Transverse colon (tissue), 4 donors: ENCODE data around the gene ETFBKMT. TPM values are rescaled to one million over a fixed set of nuclear protein-coding genes. Genes with fewer than 3 reads are reported as not detected.
"Not testable (repeated sequence)": the region's sequence is repeated elsewhere in the genome, so short reads cannot be mapped to it uniquely, and the experiment has no call there.

Experiments
- DNase-seq: peaks from one replicate; pipeline ENCODE4 v3.0.0-alpha.2; 2019
- H3K27ac ChIP-seq, 4 donors: fragments of 200-600 bp; sonication (generic); 2 replicates each; pipeline ENCODE4 v1.5.1; 2016 to 2018; ENCODE audit warnings: inconsistent platforms in 4 of 4
- H3K27me3 ChIP-seq: fragments of 200-600 bp; sonication (generic); 2 replicates; pipeline ENCODE4 v1.5.1; 2017; ENCODE audit warnings: inconsistent platforms
- H3K36me3 ChIP-seq, 4 donors: fragments of 200-600 bp; sonication (generic); 2 replicates each; pipeline ENCODE4 v1.5.1; 2017 to 2019; ENCODE audit warnings: inconsistent platforms in 4 of 4
- H3K4me1 ChIP-seq, 4 donors: fragments of 200-600 bp; sonication (generic); 2 replicates each; pipeline ENCODE4 v1.5.1; 2017 to 2020; ENCODE audit warnings: inconsistent platforms in 4 of 4
- H3K4me3 ChIP-seq, 4 donors: fragments of 200-600 bp; sonication (generic); 1 replicate in 1 of 4; 2 replicates in 3 of 4; pipeline versions ENCODE4 v1.5.1 to v1.6.1; 2017 to 2019; ENCODE audit warnings: inconsistent platforms in 4 of 4
- H3K9me3 ChIP-seq, 2 donors: fragments of 200-600 bp; sonication (generic); 2 replicates each; pipeline ENCODE4 v1.5.1; 2017 to 2019; ENCODE audit warnings: inconsistent platforms in 2 of 2
- EP300 ChIP-seq: sonication (generic); formaldehyde crosslinking; IDR thresholded peaks from one replicate; pipeline ENCODE4 v1.6.1; 2017; ENCODE audit warnings: antibody characterized with exemption, low read depth
- POLR2A ChIP-seq: fragments of 450-650 bp; IDR thresholded peaks from one replicate; pipeline ENCODE4 v1.6.1; 2016; ENCODE audit warnings: antibody characterized with exemption, mild to moderate bottlenecking, moderate library complexity
- POLR2AphosphoS5 ChIP-seq, 3 donors: sonication (generic); formaldehyde crosslinking; IDR thresholded peaks; one replicate each; pipeline ENCODE4 v1.6.1; 2016; ENCODE audit warnings: antibody characterized with exemption in 3 of 3
- WGBS, 2 donors: methylation state at CpG; one replicate each; pipeline ENCODE4 v1.1.5; 2018; ENCODE audit warnings: low coverage in 1 of 2; 5-methylcytosine and 5-hydroxymethylcytosine counted together
- in situ Hi-C, 4 donors: fragments of 200-750 bp; cut with MboI; loops; one replicate each; pipeline versions ENCODE4 v1.15.0 to v1.15.1; 2017; ENCODE audit warnings: low sequenced_read_pairs in 3 of 4, low pct_ligation_motif_present in 1 of 4, low pct_unique_long_range_greater_than_20kb in 1 of 4
- intact Hi-C: fragments of 100-400 bp; cut with DNase I; formaldehyde crosslinking; loops from one replicate; pipeline ENCODE4 v1.15.1; 2023; ENCODE audit warnings: low total_unique reads
- total RNA-seq, 4 donors: library from RNA; depleted of rRNA; stranded (reverse); fragments of >200 nt; gene quantifications; one replicate each; pipeline ENCODE4 v1.1.0, GENCODE V29; 2016
- TF ChIP-seq, protein P1 (sequence below), 5 experiments: fragments of 200-600 bp in 3 of 5; fragments of 450-650 bp in 2 of 5; sonication (generic) in 3 of 5; IDR thresholded peaks; 1 replicate in 2 of 5; 2 replicates in 3 of 5; pipeline ENCODE4 v1.5.1; 2016 to 2017; ENCODE audit warnings: antibody characterized with exemption in 5 of 5, inconsistent platforms in 3 of 5, mild to moderate bottlenecking in 2 of 5, moderate library complexity in 1 of 5

ETFBKMT gene
- total RNA-seq, 4 donors from 2014 or later, result 0.40 to 3.8 (median 3.1) TPM

GRCh38 chr12:31702047-31702446 lies 42.6 kb downstream of the ETFBKMT start:
- H3K4me1 ChIP-seq, result no peaks in the 10 kb centered on the region
- TF ChIP-seq EP300 (no peak), POLR2AphosphoS5 (IDR thresholded peaks at IDR 0.05) (no peak), POLR2A (no peak)
- TF ChIP-seq, protein P1, sequence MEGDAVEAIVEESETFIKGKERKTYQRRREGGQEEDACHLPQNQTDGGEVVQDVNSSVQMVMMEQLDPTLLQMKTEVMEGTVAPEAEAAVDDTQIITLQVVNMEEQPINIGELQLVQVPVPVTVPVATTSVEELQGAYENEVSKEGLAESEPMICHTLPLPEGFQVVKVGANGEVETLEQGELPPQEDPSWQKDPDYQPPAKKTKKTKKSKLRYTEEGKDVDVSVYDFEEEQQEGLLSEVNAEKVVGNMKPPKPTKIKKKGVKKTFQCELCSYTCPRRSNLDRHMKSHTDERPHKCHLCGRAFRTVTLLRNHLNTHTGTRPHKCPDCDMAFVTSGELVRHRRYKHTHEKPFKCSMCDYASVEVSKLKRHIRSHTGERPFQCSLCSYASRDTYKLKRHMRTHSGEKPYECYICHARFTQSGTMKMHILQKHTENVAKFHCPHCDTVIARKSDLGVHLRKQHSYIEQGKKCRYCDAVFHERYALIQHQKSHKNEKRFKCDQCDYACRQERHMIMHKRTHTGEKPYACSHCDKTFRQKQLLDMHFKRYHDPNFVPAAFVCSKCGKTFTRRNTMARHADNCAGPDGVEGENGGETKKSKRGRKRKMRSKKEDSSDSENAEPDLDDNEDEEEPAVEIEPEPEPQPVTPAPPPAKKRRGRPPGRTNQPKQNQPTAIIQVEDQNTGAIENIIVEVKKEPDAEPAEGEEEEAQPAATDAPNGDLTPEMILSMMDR (IDR thresholded peaks at IDR 0.05), result no peak
- no peak overlapping the region for H3K27ac ChIP-seq
- intact Hi-C loops, result no loop called here
- in situ Hi-C loops, result no loop called here
- DNase-seq, result no peak
- H3K9me3 ChIP-seq, result no peaks in the 10 kb centered on the region
- no peaks in the 10 kb centered on the region for H3K27me3 ChIP-seq
- no peak overlapping the region for H3K4me3 ChIP-seq
- peaks cover 0 to 2% (median 0%) of the 10 kb centered on the region in 4 donors for H3K36me3 ChIP-seq

- Histone ChIP-seq H3K4me1 (no peaks in the 10 kb centered on the region), H3K27me3 (no peaks in the 10 kb centered on the region), H3K4me3 (no peak overlapping the region), H3K9me3 (peaks cover 15 to 17% of the 10 kb centered on the region in 2 donors), H3K36me3 (peaks cover 0 to 19% (median 2%) of the 10 kb centered on the region in 4 donors), H3K27ac (no peak overlapping the region)
- no peak for DNase-seq
- 40 to 64% methylated on average over 1 to 2 of the region's 2 CpGs for WGBS, 2 donors
- intact Hi-C loops, result no loop called here
- no peak for TF ChIP-seq POLR2A
- TF ChIP-seq, protein P1 (IDR thresholded peaks at IDR 0.05), result no peak
- TF ChIP-seq POLR2AphosphoS5 (IDR thresholded peaks at IDR 0.05), result no peak
- TF ChIP-seq EP300, result no peak
- in situ Hi-C loops, result no loop called here
These were observed 46.1 kb downstream of the ETFBKMT start for GRCh38 chr12:31705621-31706020.

DNA sequence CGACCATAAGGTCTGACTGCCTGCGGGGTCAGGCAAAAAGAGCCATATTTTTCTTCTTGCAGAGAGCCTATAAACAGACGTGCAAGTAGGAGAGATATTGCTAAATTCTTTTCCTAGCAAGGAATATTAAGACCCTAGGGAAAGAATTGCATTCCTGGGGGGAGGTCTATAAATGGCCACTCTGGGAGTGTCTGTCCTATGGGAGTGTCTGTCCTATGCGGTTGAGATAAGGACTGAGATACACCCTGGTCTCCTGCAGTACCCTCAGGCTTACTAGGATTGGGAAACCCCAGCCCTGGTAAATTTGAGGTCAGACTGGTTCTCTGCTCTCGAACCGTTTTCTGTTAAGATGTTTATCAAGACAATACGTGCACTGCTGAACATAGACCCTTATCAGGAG lies 48.6 kb downstream of the ETFBKMT start:
- H3K4me3 ChIP-seq, DNase-seq, intact Hi-C loops, H3K27me3 ChIP-seq, H3K4me1 ChIP-seq, in situ Hi-C loops, H3K27ac ChIP-seq: not testable (repeated sequence)
- 95% methylated on average over 7 of the region's 7 CpGs for WGBS, 2 donors
- peaks cover 0 to 19% (median 2%) of the 10 kb centered on the region in 4 donors for H3K36me3 ChIP-seq
- H3K9me3 ChIP-seq, result peaks cover 15 to 17% of the 10 kb centered on the region in 2 donors

DNA sequence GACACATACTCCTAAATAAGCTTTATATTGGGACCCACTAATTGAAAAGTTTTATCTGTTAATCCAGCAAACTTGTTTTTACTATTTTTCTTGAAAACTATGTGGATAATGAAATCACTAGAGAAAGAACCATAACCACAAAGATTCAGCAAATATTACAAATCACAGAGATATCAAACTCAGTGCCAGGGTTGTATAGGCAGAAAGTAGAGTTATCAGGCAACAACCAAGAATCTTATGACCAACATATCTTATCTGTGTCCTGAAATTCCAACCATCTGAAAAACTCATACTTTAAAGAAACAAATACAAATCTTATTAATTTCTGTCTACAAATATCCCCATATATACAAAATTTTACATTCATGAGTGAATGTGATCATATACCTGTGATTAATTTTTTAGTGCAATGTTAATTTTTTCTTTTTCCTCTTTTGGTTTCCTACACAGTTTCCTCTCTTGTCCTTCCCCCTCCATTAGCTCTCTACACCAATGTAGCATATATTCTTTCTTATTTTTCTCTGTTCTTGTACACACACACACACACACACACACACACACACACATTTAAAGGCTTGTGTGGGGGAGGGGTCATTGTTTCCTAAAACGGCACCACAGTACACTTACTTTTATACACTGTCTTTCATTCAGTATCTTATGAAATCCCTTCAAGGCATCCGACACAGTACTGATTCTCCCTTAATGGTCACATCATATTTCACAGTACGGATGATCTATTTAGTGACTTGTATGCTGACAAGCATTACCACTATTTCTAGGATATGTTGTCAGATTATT lies 50.7 kb downstream of the ETFBKMT start:
- intact Hi-C loops, result no loop called here
- in situ Hi-C loops, result no loop called here
- Histone ChIP-seq H3K9me3 (peaks cover 15 to 17% of the 10 kb centered on the region in 2 donors), H3K4me3 (no peak overlapping the region), H3K4me1 (no peaks in the 10 kb centered on the region), H3K27me3 (no peaks in the 10 kb centered on the region), H3K27ac (no peak overlapping the region), H3K36me3 (peaks cover 0 to 19% (median 2%) of the 10 kb centered on the region in 4 donors)
- WGBS, 2 donors, result 85 to 86% methylated on average over 3 of the region's 3 CpGs
- no peak for DNase-seq
- TF ChIP-seq POLR2A, result no peak
- TF ChIP-seq, protein P1 (IDR thresholded peaks at IDR 0.05), result no peak
- no peak for TF ChIP-seq EP300
- TF ChIP-seq POLR2AphosphoS5 (IDR thresholded peaks at IDR 0.05), result no peak
